GM10847 (cell line): Measurements from ENCODE around the gene SNAI3.

Experiments
- POLR2A ChIP-seq: IDR thresholded peaks from 2 replicates; pipeline ENCODE4 v1.6.1; 2011; ENCODE audit not compliant: insufficient read length; ENCODE audit errors: extremely low read depth

The SNAI3 gene

GRCh38 chr16:88702371-88703210 is 16.3 kb upstream of the SNAI3 start:
- no peak for TF ChIP-seq POLR2A

DNA sequence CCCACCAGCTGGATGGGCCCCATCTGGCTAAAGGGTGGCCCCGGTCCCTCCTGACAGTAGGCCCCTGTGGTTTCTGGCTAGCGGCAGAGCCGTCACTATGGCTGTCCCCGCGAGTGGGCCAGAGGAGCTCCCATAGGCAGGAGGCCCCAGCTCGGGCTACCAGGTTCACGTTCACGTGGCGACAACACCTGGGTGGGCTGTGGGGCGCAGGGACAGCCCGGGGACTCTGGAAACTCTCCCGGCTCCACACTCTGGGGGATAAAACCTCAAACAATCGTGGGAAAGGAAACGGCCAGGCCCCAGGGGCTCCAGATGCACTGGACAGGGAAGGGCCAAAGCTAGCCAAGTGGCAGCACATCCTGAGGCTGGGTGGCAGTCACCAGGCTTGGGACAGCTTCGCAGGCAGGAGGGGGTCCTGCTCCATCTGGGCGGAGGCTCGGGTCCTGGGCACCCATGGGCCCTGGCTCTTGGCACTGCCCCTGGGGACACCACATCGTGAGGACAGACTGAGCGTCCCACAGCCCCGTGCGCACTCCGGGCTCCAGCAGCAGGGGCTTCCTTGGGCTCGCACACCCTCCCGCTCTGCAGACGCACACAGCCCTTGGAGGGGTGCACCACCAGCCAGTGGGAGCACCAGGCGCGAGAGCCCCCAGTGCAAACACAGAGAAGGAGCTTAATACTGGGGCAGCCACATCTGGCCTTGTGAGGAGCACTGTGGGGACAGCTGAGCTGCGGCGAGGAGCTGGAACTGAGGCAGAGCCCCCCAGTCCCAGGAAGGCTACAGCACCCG is 15.5 kb upstream of the SNAI3 start:
- no peak for TF ChIP-seq POLR2A

GRCh38 chr16:88700636-88701482 is 14.6 kb upstream of the SNAI3 start:
- no peak for TF ChIP-seq POLR2A

DNA sequence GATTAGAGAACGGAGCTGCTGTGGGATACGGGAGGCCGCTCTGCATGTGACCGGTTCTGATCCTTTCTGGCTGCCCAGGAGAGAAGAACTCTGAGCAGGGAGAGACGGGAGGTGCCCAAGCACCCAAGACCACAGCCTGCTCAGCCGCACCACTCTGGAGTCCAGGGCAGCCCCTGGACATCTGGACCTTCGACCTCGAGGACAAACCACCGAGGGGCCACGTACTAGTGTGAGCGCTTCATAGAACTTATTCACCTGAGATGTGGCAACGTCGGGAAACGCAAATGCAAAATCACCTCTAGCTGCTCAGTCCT is 14.0 kb upstream of the SNAI3 start:
- TF ChIP-seq POLR2A = no peak

- no peak for TF ChIP-seq POLR2A
These were observed 12.9 kb upstream of the SNAI3 start for GRCh38 chr16:88699180-88699579.

- no peak for TF ChIP-seq POLR2A
These were observed 12.3 kb upstream of the SNAI3 start for GRCh38 chr16:88698646-88699045.

- no peak for TF ChIP-seq POLR2A
These were observed 11.7 kb upstream of the SNAI3 start for GRCh38 chr16:88697831-88698615.

- no peak for TF ChIP-seq POLR2A
These were observed 11.0 kb upstream of the SNAI3 start for GRCh38 chr16:88697116-88697830.

GRCh38 chr16:88696441-88696840 is 10.1 kb upstream of the SNAI3 start:
- TF ChIP-seq POLR2A = no peak

DNA sequence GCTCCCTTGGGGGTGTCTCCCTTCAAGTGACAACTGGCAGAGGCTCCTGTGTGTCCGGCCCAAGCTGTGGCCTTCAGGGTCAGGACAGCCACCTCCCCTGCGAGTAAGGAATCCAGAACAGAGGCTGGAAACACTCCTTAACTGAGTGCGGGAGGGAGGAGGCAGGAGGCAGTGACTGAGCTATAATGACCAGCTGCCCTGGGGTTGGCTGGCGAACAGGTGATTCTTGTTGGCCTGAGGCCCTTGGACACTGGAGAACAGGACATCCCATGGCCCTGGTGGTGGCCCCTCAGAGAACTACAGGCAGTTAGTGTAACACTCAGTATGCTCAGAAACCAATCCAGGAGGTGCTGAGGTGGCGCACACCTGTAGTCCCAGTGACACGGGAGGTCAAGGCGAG is 9.4 kb upstream of the SNAI3 start:
- TF ChIP-seq POLR2A = no peak

GRCh38 chr16:88695218-88695617 is 8.9 kb upstream of the SNAI3 start:
- no peak for TF ChIP-seq POLR2A

GRCh38 chr16:88694221-88695087 is 8.1 kb upstream of the SNAI3 start:
- TF ChIP-seq POLR2A = no peak
